A549 (cell line): ENCODE results near the gene CCDC85C. TPM values are rescaled to one million over a fixed set of nuclear protein-coding genes. Genes with fewer than 3 reads are reported as not detected.

Source experiments
- ATAC-seq, 2 experiments: fragments of 200-7000 bp in 1 of 2; fragments of >200 bp in 1 of 2; cut with Nextera tagmentation in 1 of 2; cut with Tn5 transposase in 1 of 2; 3 replicates each; pipeline versions ENCODE4 v1.8.0 to v1.9.1; 2018 to 2020; ENCODE audit warnings: mild to moderate bottlenecking in 1 of 2, moderate library complexity in 1 of 2
- CTCF ChIA-PET: fragments of 300-600 bp; sonication (Branson Sonifier 250); formaldehyde crosslinking; extraction: SDS; loops from one replicate; lab custom pipeline; 2021; ENCODE audit warnings: antibody characterized with exemption, inconsistent platforms; lab: Yijun Ruan, JAX
- POLR2A ChIA-PET: fragments of 350-600 bp; formaldehyde crosslinking; extraction: SDS; loops from one replicate; lab custom pipeline; 2021; ENCODE audit warnings: antibody characterized with exemption, inconsistent platforms; lab: Yijun Ruan, JAX
- DNase-seq, 2 experiments: peaks; one replicate each; pipeline versions ENCODE4 v3.0.0 to v3.0.0-alpha.2; 2011 to 2016; ENCODE audit warnings: low read depth in 1 of 2, low spot score in 1 of 2
- FAIRE-seq: peaks from 2 replicates; lab custom pipeline; 2011; peaks lifted over from hg19 to GRCh38; lab: Jason Lieb, UNC
- H3K27ac ChIP-seq, 2 experiments: fragments of >200 bp; sonication (Bioruptor Twin); formaldehyde crosslinking; 3 replicates each; pipeline ENCODE4 v1.5.1; 2016 to 2017
- H3K4me1 ChIP-seq: fragments of >200 bp; sonication (Bioruptor Twin); formaldehyde crosslinking; 3 replicates; pipeline ENCODE4 v1.6.1; 2016
- H3K4me2 ChIP-seq: fragments of >200 bp; sonication (Bioruptor Twin); formaldehyde crosslinking; 3 replicates; pipeline ENCODE4 v1.6.1; 2016
- H3K4me3 ChIP-seq: fragments of >200 bp; sonication (Bioruptor Twin); formaldehyde crosslinking; 3 replicates; pipeline ENCODE4 v1.5.1; 2016
- H3K9me3 ChIP-seq: fragments of >200 bp; sonication (Bioruptor Twin); formaldehyde crosslinking; 3 replicates; pipeline ENCODE4 v1.6.1; 2016
- BHLHE40 ChIP-seq: IDR thresholded peaks from 2 replicates; pipeline ENCODE4 v1.6.1; 2012; ENCODE audit warnings: low read depth, low read length, inconsistent platforms
- CBX2 ChIP-seq: fragments of 200-600 bp; sonication (generic); IDR thresholded peaks from 2 replicates; pipeline ENCODE4 v1.6.1; 2016; ENCODE audit warnings: low read depth, mild to moderate bottlenecking, borderline replicate concordance
- CBX8 ChIP-seq: fragments of 200-600 bp; sonication (generic); IDR thresholded peaks from 2 replicates; pipeline ENCODE4 v1.6.1; 2016
- CEBPB ChIP-seq, 2 experiments: fragments of >200 bp in 1 of 2; sonication (Bioruptor Twin) in 1 of 2; formaldehyde crosslinking in 1 of 2; IDR thresholded peaks; 2 replicates each; pipeline ENCODE4 v1.6.1; 2012 to 2016
- CHD2 ChIP-seq: fragments of 150-350 bp; IDR thresholded peaks from 2 replicates; pipeline ENCODE4 v1.6.1; 2014; ENCODE audit warnings: low read length; ENCODE audit not compliant: partially characterized antibody
- CHD4 ChIP-seq: fragments of 200-600 bp; sonication (generic); IDR thresholded peaks from 2 replicates; pipeline ENCODE4 v1.6.1; 2016; ENCODE audit warnings: antibody characterized with exemption, mild to moderate bottlenecking, borderline replicate concordance
- EHMT2 ChIP-seq: fragments of 200-600 bp; sonication (generic); IDR thresholded peaks from 2 replicates; pipeline ENCODE4 v1.6.1; 2016; ENCODE audit warnings: antibody characterized with exemption, low read depth, mild to moderate bottlenecking, moderate library complexity
- ELK1 ChIP-seq: fragments of 150-350 bp; IDR thresholded peaks from 2 replicates; pipeline ENCODE4 v1.6.1; 2014; ENCODE audit warnings: low read depth, mild to moderate bottlenecking, low read length
- FOSB ChIP-seq: fragments of 250-450 bp; sonication (Bioruptor Pico); IDR thresholded peaks from 2 replicates; pipeline ENCODE4 v1.5.0; 2020; ENCODE audit warnings: mild to moderate bottlenecking, moderate library complexity
- HOXB5 ChIP-seq: fragments of 250-450 bp; sonication (Bioruptor Pico); IDR thresholded peaks from 2 replicates; pipeline ENCODE4 v1.5.0; 2020; ENCODE audit warnings: mild to moderate bottlenecking, moderate library complexity
- JUN ChIP-seq, 2 experiments: fragments of >200 bp; sonication (Bioruptor Twin); formaldehyde crosslinking; IDR thresholded peaks; 2 replicates in 1 of 2; 3 replicates in 1 of 2; pipeline ENCODE4 v1.6.1; 2016 to 2017
- JUNB ChIP-seq: fragments of >200 bp; sonication (Bioruptor Twin); formaldehyde crosslinking; IDR thresholded peaks from 2 replicates; pipeline ENCODE4 v1.6.1; 2016
- NFE2L2 ChIP-seq: fragments of 150-350 bp; conservative IDR thresholded peaks from 2 replicates; pipeline ENCODE4 v1.6.1; 2014; ENCODE audit warnings: low read length
- PHF8 ChIP-seq: fragments of 200-600 bp; sonication (generic); IDR thresholded peaks from 2 replicates; pipeline ENCODE4 v1.6.1; 2016; ENCODE audit warnings: low read depth, mild to moderate bottlenecking, antibody characterized with exemption, moderate library complexity, borderline replicate concordance
- POLR2AphosphoS2 ChIP-seq: conservative IDR thresholded peaks from 2 replicates; pipeline ENCODE4 v1.6.1; 2012; ENCODE audit warnings: low read length, improper control_type of control experiment, inconsistent platforms
- RNF2 ChIP-seq: fragments of 200-600 bp; sonication (generic); IDR thresholded peaks from 2 replicates; pipeline ENCODE4 v1.6.1; 2016; ENCODE audit warnings: low read depth, mild to moderate bottlenecking, antibody characterized with exemption, moderate library complexity, borderline replicate concordance
- SREBF2 ChIP-seq: fragments of 450-650 bp; IDR thresholded peaks from 2 replicates; pipeline ENCODE4 v1.6.1; 2014; ENCODE audit warnings: mild to moderate bottlenecking, moderate library complexity
- TFCP2L1 ChIP-seq: fragments of 250-450 bp; sonication (Bioruptor Pico); IDR thresholded peaks from 2 replicates; pipeline ENCODE4 v1.5.0; 2021; ENCODE audit warnings: mild to moderate bottlenecking
- TP53 ChIP-seq: fragments of 250-450 bp; sonication (Bioruptor Pico); IDR thresholded peaks from 2 replicates; pipeline ENCODE4 v1.5.0; 2021; ENCODE audit warnings: mild to moderate bottlenecking, moderate library complexity
- USF2 ChIP-seq: fragments of 450-650 bp; IDR thresholded peaks from 2 replicates; pipeline ENCODE4 v1.6.1; 2014; ENCODE audit warnings: antibody characterized with exemption
- ZC3H11A ChIP-seq: fragments of 450-650 bp; IDR thresholded peaks from 2 replicates; pipeline ENCODE4 v1.6.1; 2014; ENCODE audit warnings: antibody characterized with exemption, mild to moderate bottlenecking
- ZFP36 ChIP-seq: fragments of 450-650 bp; IDR thresholded peaks from 2 replicates; pipeline ENCODE4 v1.6.1; 2014; ENCODE audit warnings: borderline replicate concordance; ENCODE audit not compliant: partially characterized antibody
- ZNF302 ChIP-seq: fragments of 250-450 bp; sonication (Bioruptor Pico); IDR thresholded peaks from 2 replicates; pipeline ENCODE4 v1.9.0; 2021; ENCODE audit warnings: inconsistent platforms, mild to moderate bottlenecking, moderate library complexity
- WGBS: methylation state at CpG from one replicate; pipeline ENCODE4 v1.1.6; 2017; ENCODE audit errors: missing lambda C conversion rate; 5-methylcytosine and 5-hydroxymethylcytosine counted together
- polyA plus RNA-seq, 4 experiments: library from polyadenylated mRNA; depleted of rRNA in 3 of 4; stranded (reverse); fragments of >200 nt; fragmentation: RNase III in 1 of 4; extraction: RNeasy Plus Mini Kit Qiagen cat#74134 plus additional on column Dnase treatment in 1 of 4; gene quantifications; 2 replicates in 3 of 4; 3 replicates in 1 of 4; pipeline ENCODE4 v1.2.3, GENCODE V29; 2011 to 2017
- TF ChIP-seq, protein P1 (sequence below): fragments of >200 bp; sonication (Bioruptor Twin); formaldehyde crosslinking; IDR thresholded peaks from 3 replicates; pipeline ENCODE4 v1.6.1; 2016

Gene CCDC85C
- polyA plus RNA-seq, 2 of the 4 experiments (the other 2 are of a cell fraction), result 11.4 to 31.4 TPM

DNA sequence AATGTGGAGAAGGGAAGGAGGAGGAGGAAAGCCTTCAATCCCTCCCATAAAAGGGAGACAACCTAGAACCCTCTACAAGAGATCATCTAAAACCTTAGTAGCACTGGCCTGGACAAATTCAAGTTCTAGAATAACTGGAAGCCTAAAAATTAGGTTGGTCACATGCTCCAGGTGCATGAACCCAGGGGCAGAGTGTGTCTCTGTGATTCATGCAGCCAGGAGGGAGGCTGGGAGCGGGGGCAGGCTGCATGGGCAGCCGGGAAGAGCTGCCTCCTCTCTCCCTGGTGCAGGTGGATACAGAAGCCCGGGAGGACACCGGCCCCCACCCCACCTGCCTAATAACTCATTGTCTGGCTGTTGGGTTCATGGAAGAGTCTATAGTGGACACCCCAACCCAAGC lies 38.6 kb downstream of the CCDC85C start:
- ChIA-PET POLR2A (no interaction called here), CTCF (interaction anchor here (0.7 to 5.8 kb wide), 10 partner anchors 8 to 63 kb away, joined by 3 to 96 read pairs (median 4); partner anchors contain the start of gene CCDC85C)
- Histone ChIP-seq H3K27ac (peak overlapping the region; percentile 62 to 92), H3K4me3 (no peak overlapping the region), H3K9me3 (no peaks in the 10 kb centered on the region), H3K4me1 (peaks cover 91% of the 10 kb centered on the region), H3K4me2 (peak overlapping the region; percentile 54)
- DNase-seq (no peak), ATAC-seq (no peak), FAIRE-seq (no peak)
- 48% methylated on average over 4 of the region's 4 CpGs for WGBS
- no peak for TF ChIP-seq TFCP2L1 (CRISPR knock-in tag)

GRCh38 chr14:99564926-99565259 lies 39.1 kb downstream of the CCDC85C start:
- no peak for FAIRE-seq
- 84% methylated on average over 14 of the region's 14 CpGs for WGBS
- no peak for TF ChIP-seq BHLHE40
- no peak for TF ChIP-seq CHD2
- TF ChIP-seq SREBF2, result no peak
- TF ChIP-seq USF2, result no peak
- TF ChIP-seq, protein P1, sequence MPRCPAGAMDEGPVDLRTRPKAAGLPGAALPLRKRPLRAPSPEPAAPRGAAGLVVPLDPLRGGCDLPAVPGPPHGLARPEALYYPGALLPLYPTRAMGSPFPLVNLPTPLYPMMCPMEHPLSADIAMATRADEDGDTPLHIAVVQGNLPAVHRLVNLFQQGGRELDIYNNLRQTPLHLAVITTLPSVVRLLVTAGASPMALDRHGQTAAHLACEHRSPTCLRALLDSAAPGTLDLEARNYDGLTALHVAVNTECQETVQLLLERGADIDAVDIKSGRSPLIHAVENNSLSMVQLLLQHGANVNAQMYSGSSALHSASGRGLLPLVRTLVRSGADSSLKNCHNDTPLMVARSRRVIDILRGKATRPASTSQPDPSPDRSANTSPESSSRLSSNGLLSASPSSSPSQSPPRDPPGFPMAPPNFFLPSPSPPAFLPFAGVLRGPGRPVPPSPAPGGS, result no peak
- TF ChIP-seq CEBPB (IDR thresholded peaks at IDR 0.05), result no peak
- TF ChIP-seq FOSB (CRISPR knock-in tag), result no peak
- no peak for TF ChIP-seq ZC3H11A
- no peak for TF ChIP-seq RNF2
- no peak for TF ChIP-seq CBX2
- Histone ChIP-seq H3K4me2 (peak overlapping the region; percentile 54), H3K9me3 (no peaks in the 10 kb centered on the region), H3K4me1 (peaks cover 86% of the 10 kb centered on the region), H3K4me3 (no peak overlapping the region), H3K27ac (peak overlapping the region; percentile 62 to 92)
- ChIA-PET CTCF (interaction anchor here (0.7 to 5.8 kb wide), 13 partner anchors 9 to 68 kb away, joined by 3 to 96 read pairs (median 4); partner anchors contain the start of gene CCDC85C), POLR2A (no interaction called here)
- no peak for DNase-seq
- no peak for ATAC-seq

- Histone ChIP-seq H3K4me2 (peak overlapping the region; percentile 54), H3K4me1 (peaks cover 81% of the 10 kb centered on the region), H3K9me3 (no peaks in the 10 kb centered on the region), H3K27ac (peak overlapping the region; percentile 62 to 92; a peak in 4 of 6 replicates), H3K4me3 (no peak overlapping the region)
- ATAC-seq (no peak), DNase-seq (peak in 1 of 2 experiments; percentile 44), FAIRE-seq (no peak)
- CTCF ChIA-PET, result interaction anchor here (0.7 to 5.8 kb wide), 12 partner anchors 8 to 68 kb away, joined by 3 to 96 read pairs (median 4); partner anchors contain the start of gene CCDC85C
- POLR2A ChIA-PET, result no interaction called here
- TF ChIP-seq ZFP36 (peak; percentile 81), CHD4 (no peak)
- WGBS, result 63% methylated on average over 10 of the region's 11 CpGs
These were observed 39.6 kb downstream of the CCDC85C start for GRCh38 chr14:99564256-99564925.

DNA sequence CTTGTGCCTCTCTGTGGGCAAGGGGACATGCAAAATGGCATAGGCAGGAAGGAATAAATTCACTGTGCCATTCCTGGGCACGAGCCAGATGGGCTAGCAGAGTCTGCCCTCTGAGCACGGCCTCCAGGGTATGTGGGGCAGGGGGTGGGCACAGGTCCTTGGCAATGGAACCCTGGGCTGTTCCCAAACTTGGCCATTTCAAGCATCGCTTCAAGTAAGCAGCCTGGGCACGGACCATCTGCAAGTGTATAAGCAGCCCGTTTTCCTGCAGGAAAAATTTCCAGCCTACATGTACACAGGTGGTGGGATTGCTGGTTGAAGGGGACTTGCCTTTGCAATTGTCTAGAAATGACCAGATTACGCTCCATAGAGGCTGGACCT lies 40.3 kb downstream of the CCDC85C start:
- peak in 1 of 2 experiments; percentile 5; a peak in 4 of 6 replicates for ATAC-seq
- POLR2A ChIA-PET, result no interaction called here
- TF ChIP-seq JUN (IDR thresholded peaks at IDR 0.05) (no peak), CHD4 (no peak), POLR2AphosphoS2 (no peak), JUNB (no peak), USF2 (no peak), FOSB (CRISPR knock-in tag) (no peak), PHF8 (no peak), CHD2 (no peak), ZNF302 (CRISPR knock-in tag) (no peak), NFE2L2 (no peak), ELK1 (no peak), SREBF2 (no peak), HOXB5 (no peak), TP53 (CRISPR knock-in tag) (no peak), EHMT2 (no peak), CBX8 (no peak)

More for the DNA sequence above, 40.3 kb downstream of the CCDC85C start:
- CTCF ChIA-PET, result interaction anchor here (1.0 to 5.8 kb wide), 17 partner anchors 10 to 65 kb away, joined by 3 to 96 read pairs (median 12); partner anchors contain the start of gene CCDC85C
- Histone ChIP-seq H3K9me3 (no peaks in the 10 kb centered on the region), H3K4me1 (peaks cover 74% of the 10 kb centered on the region), H3K4me3 (no peak overlapping the region), H3K27ac (peak overlapping the region; percentile 15 to 92; a peak in 4 of 6 replicates), H3K4me2 (peak overlapping the region; percentile 54)
- FAIRE-seq (no peak), DNase-seq (no peak)
- WGBS, result 82% methylated on average over 6 of the region's 6 CpGs
